RPMI8226 (cell line): ENCODE measurements around the gene PALS1.
"Not testable (repeated sequence)": the region's sequence is repeated elsewhere in the genome, so short reads cannot be mapped to it uniquely, and the experiment has no call there.

Experiments used
- DNase-seq: peaks from one replicate; pipeline ENCODE4 v3.0.0-alpha.2; 2015

Gene PALS1

GRCh38 chr14:67260965-67261364 is 19.7 kb downstream of the PALS1 start:
- DNase-seq, result no peak

DNA sequence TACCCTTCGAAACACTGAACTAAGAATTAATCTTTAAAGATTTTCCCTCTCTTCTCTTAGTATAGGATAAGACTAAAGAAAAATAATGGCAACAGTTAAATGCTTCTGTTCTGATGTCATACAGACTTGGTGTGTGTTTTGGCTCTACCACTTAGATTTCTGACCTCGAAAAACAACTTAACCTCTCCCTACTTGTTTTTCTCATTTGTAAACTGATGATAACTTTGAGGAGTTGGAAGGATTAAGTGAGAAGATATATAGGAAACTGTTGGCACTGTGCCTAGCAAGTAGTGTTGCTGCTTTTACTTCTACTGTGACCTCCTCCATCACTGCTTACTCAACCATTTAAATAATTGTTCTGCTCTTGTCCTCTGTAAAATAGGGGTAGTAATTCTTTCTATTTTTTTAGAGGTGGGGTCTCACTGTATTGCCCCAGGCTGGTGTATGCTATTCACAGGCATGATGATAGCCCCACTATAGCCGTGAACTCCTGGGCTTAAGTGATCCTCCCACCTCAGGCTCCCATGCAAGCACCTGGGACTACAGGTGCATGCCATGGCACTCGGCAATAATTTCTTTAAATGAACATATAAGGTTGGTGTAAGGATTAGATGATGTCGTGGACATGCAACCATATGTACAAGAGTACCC is 22.4 kb downstream of the PALS1 start:
- no peak for DNase-seq

GRCh38 chr14:67265131-67265530 is 23.9 kb downstream of the PALS1 start:
- DNase-seq, result no peak

GRCh38 chr14:67267576-67268328 is 26.5 kb downstream of the PALS1 start:
- DNase-seq, result no peak

DNA sequence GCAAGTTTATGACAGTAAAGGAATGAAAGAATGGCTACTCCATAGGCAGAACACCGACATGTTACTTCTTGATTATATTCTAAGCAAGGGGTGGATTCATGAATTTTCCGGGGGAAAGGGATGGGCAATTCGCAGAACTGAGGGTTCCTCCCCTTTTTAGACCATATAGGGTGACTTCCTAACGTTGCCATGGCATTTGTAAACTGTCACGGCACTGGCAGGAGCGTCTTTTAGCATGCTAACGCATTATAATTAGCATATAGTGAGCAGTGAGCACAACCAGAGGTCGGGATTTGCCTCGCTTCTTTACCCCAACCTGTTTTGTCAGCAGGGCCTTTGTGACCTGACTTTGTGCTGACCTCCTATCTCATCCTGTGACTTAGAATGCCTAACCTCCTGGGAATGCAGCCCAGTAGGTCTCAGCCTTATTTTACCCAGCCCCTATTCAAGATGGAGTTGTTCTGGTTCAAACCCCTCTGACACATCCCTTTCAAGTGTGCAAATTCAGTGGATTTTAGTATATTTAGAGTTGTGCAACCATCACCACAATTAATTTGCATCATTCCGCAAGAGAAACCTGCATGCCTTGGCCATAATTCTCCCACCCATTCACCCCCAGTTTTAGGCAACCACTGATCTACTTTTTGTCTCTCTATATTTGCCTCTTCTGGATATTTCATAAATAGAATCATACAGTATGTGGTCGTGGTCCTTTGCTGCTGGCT is 27.4 kb downstream of the PALS1 start:
- DNase-seq, result no peak

DNA sequence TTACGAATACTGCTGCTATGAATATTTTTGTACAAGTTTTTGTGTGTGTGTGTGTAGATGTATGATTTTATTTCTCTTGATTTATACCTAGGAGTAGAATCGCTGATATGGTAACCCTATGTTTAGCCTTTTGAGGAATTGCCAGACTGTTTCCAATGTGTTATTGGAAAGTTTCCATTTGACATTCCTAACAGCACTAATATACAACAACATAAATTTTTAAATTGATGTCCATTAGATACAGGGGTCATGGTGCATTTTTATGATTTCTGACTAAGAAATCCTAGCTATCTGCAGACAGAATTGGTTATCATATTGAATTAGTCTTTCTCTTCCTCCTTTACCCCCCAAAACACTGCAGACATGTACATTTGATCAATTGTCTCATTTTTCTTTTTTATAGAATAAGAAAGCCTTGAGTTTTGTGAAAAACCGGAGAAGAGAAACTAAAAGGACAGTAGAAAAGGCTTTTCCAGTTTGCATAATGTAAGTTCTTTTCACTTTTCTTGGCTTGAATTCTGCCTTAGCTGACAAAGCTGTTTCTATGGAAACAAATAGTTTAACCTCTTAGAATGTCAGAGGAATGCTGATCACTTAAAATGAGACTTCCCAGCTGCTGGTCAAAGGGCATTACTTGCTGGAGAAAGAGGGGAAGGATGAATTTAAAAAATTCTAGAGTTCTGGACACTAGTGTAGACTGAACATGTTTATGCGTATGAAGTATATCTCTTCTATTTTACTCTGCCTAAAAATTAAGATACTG is 28.2 kb downstream of the PALS1 start:
- peak; percentile 55 for DNase-seq

DNA sequence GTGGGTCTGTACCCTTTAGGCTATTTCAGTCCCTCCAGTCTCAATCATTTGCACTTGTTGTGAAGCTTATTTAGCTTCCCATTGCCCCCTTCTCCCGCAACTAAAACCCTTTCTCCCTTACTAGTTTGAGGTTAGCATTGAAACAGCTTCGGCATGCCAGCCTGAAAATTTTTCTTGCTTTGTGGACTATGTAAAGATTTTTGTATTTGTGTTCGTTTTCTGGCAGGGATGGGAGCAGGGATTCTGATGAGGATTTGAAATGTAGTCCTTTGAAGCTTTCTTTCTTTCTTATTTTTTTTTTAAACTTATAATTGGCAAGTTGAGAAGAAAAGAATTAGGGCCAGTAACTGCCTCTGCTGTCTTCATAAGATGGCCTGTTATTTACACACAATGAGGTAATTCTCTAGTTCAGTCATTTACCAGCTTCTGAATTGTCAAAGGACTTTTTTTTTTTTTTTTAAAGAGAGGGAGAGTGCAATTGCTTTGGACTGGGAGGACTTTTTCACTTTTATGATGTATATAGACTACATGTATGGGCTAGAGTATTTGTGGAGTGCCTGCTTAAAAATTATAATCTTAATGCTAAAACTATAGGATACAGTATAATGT is 29.0 kb downstream of the PALS1 start:
- DNase-seq, result no peak

- DNase-seq, result no peak
Measured at GRCh38 chr14:67270933-67271332, 29.7 kb downstream of the PALS1 start.

- DNase-seq, result not testable (repeated sequence)
Measured at GRCh38 chr14:67273281-67273680, 32.0 kb downstream of the PALS1 start.

DNA sequence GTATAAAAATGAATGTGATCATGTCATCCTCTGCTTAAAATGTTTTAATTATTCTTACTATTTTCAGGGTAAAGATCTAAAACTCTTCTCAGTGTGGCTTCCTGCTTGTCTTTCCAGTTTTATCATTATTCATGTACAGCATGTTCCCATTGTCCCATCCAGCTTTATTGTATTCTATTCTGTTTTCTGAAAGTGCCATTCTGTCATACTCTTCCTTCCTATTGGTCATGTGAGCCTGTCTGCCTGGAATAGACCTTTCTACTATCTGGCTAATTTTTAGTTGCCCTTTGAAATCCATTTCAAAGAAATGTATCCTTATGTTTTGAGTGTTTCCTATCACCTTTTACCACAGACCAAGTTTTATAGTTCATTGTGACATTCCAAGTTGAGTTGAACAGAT is 34.9 kb downstream of the PALS1 start:
- DNase-seq, result no peak

DNA sequence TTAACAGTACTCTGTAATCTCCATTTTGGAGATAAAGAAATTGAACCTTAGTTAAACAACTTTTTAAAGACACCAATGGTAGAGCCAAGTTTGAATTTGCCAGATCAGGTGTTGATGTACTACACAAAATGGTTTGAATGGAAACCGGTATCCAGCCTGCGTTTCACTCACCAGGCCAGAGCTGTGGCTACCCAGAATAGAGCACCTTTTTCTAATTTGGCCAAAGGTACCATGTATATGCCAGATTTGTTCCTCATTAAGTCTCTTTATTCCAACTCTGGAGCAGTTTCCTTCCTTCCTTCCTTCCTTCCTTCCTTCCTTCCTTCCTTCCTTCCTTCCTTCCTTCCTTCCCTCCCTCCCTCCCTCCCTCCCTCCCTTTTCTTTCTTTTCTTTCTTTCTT is 39.3 kb downstream of the PALS1 start:
- DNase-seq, result no peak

- DNase-seq, result peak; percentile 27
Measured at GRCh38 chr14:67285876-67286452, 44.7 kb downstream of the PALS1 start.
